ENCODE measurements around the gene BICDL1.

The BICDL1 gene

GRCh38 chr12:119946213-119946612 lies 42.8 kb upstream of the BICDL1 start:
- DNase-seq (ENCODE audit: low read depth in 1 of 2, low spot score in 1 of 2): no peak
- Histone ChIP-seq H3K4me3 (replicated peaks; ENCODE audit: insufficient read depth, low read length) (no peak overlapping the region), H3K27me3 (ENCODE audit: insufficient read depth, poor library complexity, severe bottlenecking) (no peaks in the 10 kb centered on the region), H3K27ac (replicated peaks) (no peak overlapping the region)
- TF ChIP-seq SPI1 (IDR thresholded peaks at IDR 0.05; ENCODE audit: borderline replicate concordance, low read depth): no peak

GRCh38 chr12:119949145-119949544 lies 39.9 kb upstream of the BICDL1 start:
- no peak overlapping the region for H3K27ac ChIP-seq (replicated peaks)
- H3K4me3 ChIP-seq (replicated peaks; ENCODE audit: insufficient read depth, low read length): no peak overlapping the region
- TF ChIP-seq REST (IDR thresholded peaks at IDR 0.05; ENCODE audit: insufficient replicate concordance, low read depth) (no peak), POLR2AphosphoS5 (IDR thresholded peaks at IDR 0.05; ENCODE audit: low read depth) (no peak)
- no peak for DNase-seq (ENCODE audit: low read depth in 1 of 2, low spot score in 1 of 2)
- H3K27me3 ChIP-seq (ENCODE audit: insufficient read depth, poor library complexity, severe bottlenecking): no peaks in the 10 kb centered on the region

- no peak for DNase-seq (ENCODE audit: low read depth in 1 of 2, low spot score in 1 of 2)
- no peak overlapping the region for H3K27ac ChIP-seq (replicated peaks)
- no peak for TF ChIP-seq POLR2AphosphoS5 (IDR thresholded peaks at IDR 0.05; ENCODE audit: low read depth)
- TF ChIP-seq SPI1 (IDR thresholded peaks at IDR 0.05; ENCODE audit: borderline replicate concordance, low read depth): no peak
- no peak for TF ChIP-seq GABPA (IDR thresholded peaks at IDR 0.05; ENCODE audit: low read depth)
- TF ChIP-seq CTCF (IDR thresholded peaks at IDR 0.05; ENCODE audit: insufficient read depth, low read length): no peak
- TF ChIP-seq REST (IDR thresholded peaks at IDR 0.05; ENCODE audit: insufficient replicate concordance, low read depth): no peak
- no peaks in the 10 kb centered on the region for H3K27me3 ChIP-seq (ENCODE audit: insufficient read depth, poor library complexity, severe bottlenecking)
- H3K4me3 ChIP-seq (replicated peaks; ENCODE audit: insufficient read depth, low read length): no peak overlapping the region
Measured at GRCh38 chr12:119949594-119949993, 39.4 kb upstream of the BICDL1 start.

- no peak overlapping the region for H3K4me3 ChIP-seq (replicated peaks; ENCODE audit: insufficient read depth, low read length)
- TF ChIP-seq REST (IDR thresholded peaks at IDR 0.05; ENCODE audit: insufficient replicate concordance, low read depth) (no peak), CTCF (IDR thresholded peaks at IDR 0.05; ENCODE audit: insufficient read depth, low read length) (no peak), POLR2AphosphoS5 (IDR thresholded peaks at IDR 0.05; ENCODE audit: low read depth) (no peak), SPI1 (IDR thresholded peaks at IDR 0.05; ENCODE audit: borderline replicate concordance, low read depth) (no peak), GABPA (IDR thresholded peaks at IDR 0.05; ENCODE audit: low read depth) (no peak)
- H3K27me3 ChIP-seq (ENCODE audit: insufficient read depth, poor library complexity, severe bottlenecking): no peaks in the 10 kb centered on the region
- no peak overlapping the region for H3K27ac ChIP-seq (replicated peaks)
- no peak for DNase-seq (ENCODE audit: low read depth in 1 of 2, low spot score in 1 of 2)
Measured at GRCh38 chr12:119956047-119956446, 33.0 kb upstream of the BICDL1 start.
